Astrocyte of the cerebellum (primary cell): ENCODE measurements around the gene MS4A5.

Experiments
- DNase-seq: peaks from one replicate; pipeline ENCODE4 v3.0.0-alpha.2; 2011; ENCODE audit warnings: low read depth
- H3K4me3 ChIP-seq: 2 replicates; pipeline ENCODE4 v1.5.1; 2011; ENCODE audit warnings: mild to moderate bottlenecking, low read depth, low read length, moderate library complexity
- CTCF ChIP-seq: IDR thresholded peaks from 2 replicates; pipeline ENCODE4 v1.5.1; 2012; ENCODE audit warnings: low read length, low read depth, moderate library complexity, mild to moderate bottlenecking; ENCODE audit errors: missing control alignments
- in situ Hi-C: cut with HindIII; loops from 2 replicates; pipeline ENCODE4 v1.10.0; 2017; ENCODE audit warnings: low sequenced_read_pairs

Gene MS4A5

DNA sequence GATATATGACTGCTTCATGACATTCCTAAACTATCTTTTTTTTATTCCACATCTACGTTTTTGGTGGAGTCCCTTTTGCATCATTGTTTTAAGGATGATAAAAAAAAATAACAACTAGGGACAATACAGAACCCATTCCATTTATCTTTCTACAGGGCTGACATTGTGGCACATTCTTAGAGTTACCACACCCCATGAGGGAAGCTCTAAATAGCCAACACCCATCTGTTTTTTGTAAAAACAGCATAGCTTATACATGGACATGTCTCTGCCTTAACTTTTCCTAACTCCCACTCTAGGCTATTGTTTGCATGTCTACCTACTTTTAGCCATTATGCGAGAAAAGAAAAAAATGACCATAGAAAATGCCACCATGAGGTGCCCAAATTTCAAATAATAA, 39.5 kb downstream of the MS4A5 start:
- no peak for TF ChIP-seq CTCF
- no peak overlapping the region for H3K4me3 ChIP-seq
- no peak for DNase-seq
- in situ Hi-C loops, result no loop called here

DNA sequence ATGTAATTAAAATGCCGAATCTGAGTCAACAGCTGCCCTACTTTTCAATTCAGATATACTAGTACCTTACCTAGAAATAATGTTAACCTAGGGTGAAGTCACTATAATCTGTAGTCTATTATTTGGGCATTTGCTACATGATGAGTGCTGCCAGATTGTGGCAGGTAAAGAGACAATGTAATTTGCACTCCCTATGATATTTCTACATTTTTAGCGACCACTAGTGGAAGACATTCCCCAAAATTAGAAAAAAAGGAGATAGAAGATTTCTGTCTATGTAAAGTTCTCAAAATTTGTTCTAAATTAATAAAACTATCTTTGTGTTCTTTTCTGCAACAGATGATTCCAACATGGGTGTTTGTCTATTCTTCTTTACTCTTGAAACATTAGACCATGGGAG, 40.4 kb downstream of the MS4A5 start:
- no peak for TF ChIP-seq CTCF
- H3K4me3 ChIP-seq, result no peak overlapping the region
- in situ Hi-C loops, result no loop called here
- DNase-seq, result no peak

DNA sequence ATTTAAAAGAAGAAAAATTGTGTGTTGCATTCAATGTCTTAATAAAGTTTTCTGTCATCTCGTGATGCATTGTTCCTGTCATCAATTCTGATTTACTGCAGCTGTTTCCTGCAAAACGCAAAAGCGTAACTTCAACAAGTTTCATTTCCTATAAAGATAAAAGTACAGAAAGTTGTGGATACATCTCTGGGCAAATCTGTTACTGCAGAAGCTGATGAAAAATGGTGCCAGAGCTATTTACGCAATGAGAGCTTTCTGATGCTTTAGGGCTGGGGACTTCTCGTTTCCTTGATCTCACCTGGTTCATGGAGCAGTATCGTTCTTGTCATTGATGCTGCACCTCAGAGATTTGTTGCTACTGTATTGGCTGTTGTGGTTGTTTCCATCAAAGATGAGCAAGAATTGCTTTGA, 47.7 kb downstream of the MS4A5 start:
- in situ Hi-C loops, result no loop called here
- TF ChIP-seq CTCF, result no peak
- DNase-seq, result no peak
- H3K4me3 ChIP-seq, result no peak overlapping the region

- in situ Hi-C loops, result no loop called here
- no peak for TF ChIP-seq CTCF
- no peak for DNase-seq
- H3K4me3 ChIP-seq, result no peak overlapping the region
Measured at GRCh38 chr11:60482361-60482760, 53.0 kb downstream of the MS4A5 start.

DNA sequence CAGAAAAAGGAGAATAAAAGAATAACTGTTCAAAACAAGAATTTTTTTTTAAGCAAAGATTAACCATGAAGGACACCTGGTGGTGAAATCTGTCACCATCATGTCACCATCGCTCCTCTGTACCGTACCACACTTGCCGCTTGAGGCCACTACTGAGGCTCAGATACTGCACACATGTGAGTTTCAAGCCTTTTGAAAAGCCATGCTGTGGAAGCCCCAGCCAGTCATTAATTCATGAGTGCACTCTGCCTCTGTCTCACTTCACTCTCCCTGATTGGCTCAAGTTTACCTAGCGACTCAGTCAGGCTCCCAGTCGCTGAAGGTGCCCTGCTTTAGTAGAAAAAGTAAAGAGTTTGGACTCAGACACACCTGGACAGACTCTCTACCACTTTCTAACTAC, 56.6 kb downstream of the MS4A5 start:
- no peak for DNase-seq
- no peak for TF ChIP-seq CTCF
- no peak overlapping the region for H3K4me3 ChIP-seq
- in situ Hi-C loops, result no loop called here

GRCh38 chr11:60492488-60493009, 63.2 kb downstream of the MS4A5 start, which contains the start of gene MS4A12:
MS4A12 (plus strand) TSS chr11:60492778; CDS start chr11:60497319, 4,541 bp downstream.
- in situ Hi-C loops, result no loop called here
- no peak for DNase-seq
- H3K4me3 ChIP-seq, result no peak within 1 kb of the TSS
- TF ChIP-seq CTCF, result no peak

DNA sequence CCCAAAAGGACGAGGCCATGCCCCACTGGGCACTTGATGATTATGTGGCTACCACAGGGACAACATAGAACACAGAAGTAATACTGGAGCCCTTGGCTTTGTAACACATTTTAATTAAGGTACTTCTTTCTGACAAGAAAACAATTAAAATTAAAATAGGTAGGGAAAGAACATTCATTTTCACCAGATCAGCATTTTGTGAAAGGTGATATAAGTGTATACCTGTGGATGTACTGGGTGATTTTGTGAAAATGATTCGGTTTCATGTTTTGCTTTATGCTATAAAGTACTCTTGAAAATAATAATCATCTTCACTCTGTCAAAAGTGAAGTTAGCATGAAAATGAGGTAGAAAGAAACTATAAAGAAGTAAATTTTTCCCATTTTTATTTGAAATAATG, 64.1 kb downstream of the MS4A5 start:
- TF ChIP-seq CTCF, result no peak

More for the DNA sequence above, 64.1 kb downstream of the MS4A5 start:
- in situ Hi-C loops, result no loop called here
- DNase-seq, result no peak
- H3K4me3 ChIP-seq, result no peak overlapping the region
